H1 (cell line): ENCODE results near the gene ATP5MC3. TPM values are rescaled to one million over a fixed set of nuclear protein-coding genes. Genes with fewer than 3 reads are reported as not detected.

Experiments
- CTCF ChIA-PET: fragments of 300-600 bp; sonication (Branson Sonifier 250); formaldehyde crosslinking; loops from one replicate; lab custom pipeline; 2021; ENCODE audit not compliant: partially characterized antibody; lab: Charles Lee
- POLR2A ChIA-PET: fragments of 300-600 bp; sonication (Branson Sonifier 250); formaldehyde crosslinking; loops from one replicate; lab custom pipeline; 2021; ENCODE audit warnings: inconsistent platforms; ENCODE audit not compliant: partially characterized antibody; lab: Charles Lee
- DNase-seq, 2 experiments: peaks; one replicate each; pipeline versions ENCODE4 v3.0.0 to v3.0.0-alpha.2; 2010 to 2022; ENCODE audit warnings: low spot score in 2 of 2, low read depth in 1 of 2, mixed read lengths in 1 of 2
- FAIRE-seq: peaks from 2 replicates; lab custom pipeline; 2011; peaks lifted over from hg19 to GRCh38; lab: Jason Lieb, UNC
- H2AFZ ChIP-seq: 2 replicates; pipeline ENCODE4 v1.8.1; 2012; ENCODE audit warnings: low read length, inconsistent platforms
- H2AK5ac ChIP-seq: 2 replicates; pipeline ENCODE4 v1.6.1; 2013; ENCODE audit warnings: low read depth, low read length
- H2BK120ac ChIP-seq: replicated peaks from 2 replicates; pipeline ENCODE3; 2013; ENCODE audit warnings: low read depth, low read length, inconsistent platforms
- H2BK12ac ChIP-seq: 2 replicates; pipeline ENCODE4 v1.6.1; 2013; ENCODE audit warnings: low read depth, low read length
- H2BK15ac ChIP-seq: 2 replicates; pipeline ENCODE4 v1.6.1; 2013; ENCODE audit warnings: low read length
- H2BK20ac ChIP-seq: 2 replicates; pipeline ENCODE4 v1.6.1; 2013; ENCODE audit warnings: low read length
- H2BK5ac ChIP-seq: 2 replicates; pipeline ENCODE4 v1.6.1; 2013; ENCODE audit warnings: low read depth, low read length
- H3K14ac ChIP-seq: 2 replicates; pipeline ENCODE4 v1.6.1; 2013; ENCODE audit warnings: inconsistent platforms; ENCODE audit not compliant: insufficient read length
- H3K18ac ChIP-seq: 2 replicates; pipeline ENCODE4 v1.6.1; 2013; ENCODE audit warnings: low read length; ENCODE audit errors: extremely low read depth
- H3K23ac ChIP-seq: 2 replicates; pipeline ENCODE4 v1.6.1; 2013; ENCODE audit warnings: inconsistent platforms; ENCODE audit not compliant: insufficient read length
- H3K23me2 ChIP-seq: 2 replicates; pipeline ENCODE4 v1.6.1; 2013; ENCODE audit warnings: low read depth, low read length
- H3K27ac ChIP-seq: 2 replicates; pipeline ENCODE4 v1.6.1; 2011; ENCODE audit warnings: low read depth, low read length, inconsistent platforms
- H3K27me3 ChIP-seq, 4 experiments: replicated peaks in 1 of 4; 1 replicate in 1 of 4; 2 replicates in 3 of 4; pipeline versions ENCODE4 v1.6.1 to v1.8.1; 2011 to 2013; ENCODE audit warnings: low read length in 3 of 4, mild to moderate bottlenecking in 3 of 4, inconsistent platforms in 2 of 4, mixed read lengths in 2 of 4, moderate library complexity in 1 of 4; ENCODE audit not compliant: control insufficient read depth in 3 of 4, insufficient read depth in 3 of 4; ENCODE audit errors: extremely low read depth in 1 of 4
- H3K36me3 ChIP-seq, 4 experiments: 2 replicates each; pipeline versions ENCODE4 v1.6.1 to v1.8.1; 2011 to 2013; ENCODE audit warnings: mild to moderate bottlenecking in 4 of 4, low read length in 3 of 4, moderate library complexity in 2 of 4, control low read depth in 1 of 4, inconsistent platforms in 1 of 4; ENCODE audit not compliant: insufficient read depth in 4 of 4, control insufficient read depth in 2 of 4
- H3K4ac ChIP-seq: replicated peaks from 2 replicates; pipeline ENCODE3; 2013; ENCODE audit warnings: low read length, low read depth, mixed read lengths, inconsistent platforms; ENCODE audit not compliant: insufficient read length
- H3K4me1 ChIP-seq, 4 experiments: replicated peaks in 1 of 4; 1 replicate in 1 of 4; 2 replicates in 3 of 4; pipeline versions ENCODE4 v1.6.1 to v1.8.1; 2011 to 2013; ENCODE audit warnings: low read length in 3 of 4, inconsistent platforms in 2 of 4, mixed read lengths in 1 of 4; ENCODE audit not compliant: insufficient read depth in 4 of 4, control insufficient read depth in 3 of 4
- H3K4me2 ChIP-seq, 2 experiments: 2 replicates each; pipeline versions ENCODE4 v1.6.1 to v1.8.1; 2011 to 2013; ENCODE audit warnings: low read depth in 2 of 2, low read length in 2 of 2, control low read depth in 1 of 2, inconsistent platforms in 1 of 2, mild to moderate bottlenecking in 1 of 2; ENCODE audit not compliant: insufficient read depth in 1 of 2
- H3K4me3 ChIP-seq, 4 experiments: fragments of 200-600, 300-600 bp in 1 of 4; sonication (generic), shearing (Covaris generic), sonication (Bioruptor Twin) in 1 of 4; 2 replicates each; pipeline versions ENCODE4 v1.5.1 to v1.8.1; 2011 to 2016; ENCODE audit warnings: low read length in 4 of 4, low read depth in 3 of 4, control low read depth in 2 of 4, inconsistent platforms in 2 of 4, mild to moderate bottlenecking in 2 of 4, mixed read lengths in 1 of 4, moderate library complexity in 1 of 4; ENCODE audit not compliant: insufficient read depth in 2 of 4; ENCODE audit errors: extremely low read depth in 1 of 4
- H3K56ac ChIP-seq: replicated peaks from 2 replicates; pipeline ENCODE3; 2013; ENCODE audit warnings: low read depth, mild to moderate bottlenecking, mixed read lengths, low read length, inconsistent platforms; ENCODE audit not compliant: insufficient read length
- H3K79me1 ChIP-seq: 2 replicates; pipeline ENCODE4 v1.6.1; 2013; ENCODE audit warnings: low read depth, low read length, control low read depth
- H3K79me2 ChIP-seq, 2 experiments: 2 replicates each; pipeline versions ENCODE4 v1.6.1 to v1.8.1; 2012 to 2013; ENCODE audit warnings: low read length in 2 of 2, mild to moderate bottlenecking in 2 of 2, inconsistent platforms in 1 of 2; ENCODE audit not compliant: insufficient read depth in 2 of 2, control insufficient read depth in 1 of 2
- H3K9ac ChIP-seq, 4 experiments: replicated peaks in 1 of 4; 1 replicate in 1 of 4; 2 replicates in 3 of 4; pipeline versions ENCODE4 v1.6.1 to v1.8.1; 2011 to 2013; ENCODE audit warnings: low read depth in 3 of 4, low read length in 3 of 4, control low read depth in 2 of 4, mild to moderate bottlenecking in 2 of 4, moderate library complexity in 2 of 4, inconsistent platforms in 1 of 4; ENCODE audit errors: extremely low read depth in 1 of 4
- H3K9me3 ChIP-seq, 2 experiments: 2 replicates each; pipeline versions ENCODE4 v1.6.1 to v1.8.1; 2012 to 2013; ENCODE audit warnings: mild to moderate bottlenecking in 2 of 2, moderate library complexity in 2 of 2, control low read depth in 1 of 2, inconsistent platforms in 1 of 2, low read depth in 1 of 2, low read length in 1 of 2, mixed read lengths in 1 of 2; ENCODE audit not compliant: insufficient read depth in 2 of 2
- H4K20me1 ChIP-seq, 2 experiments: replicated peaks in 1 of 2; 2 replicates each; pipeline versions ENCODE3 to v1.8.1; 2011 to 2013; ENCODE audit warnings: inconsistent platforms in 2 of 2, low read length in 2 of 2, mild to moderate bottlenecking in 1 of 2; ENCODE audit not compliant: insufficient read depth in 2 of 2, control insufficient read depth in 1 of 2
- H4K5ac ChIP-seq: 2 replicates; pipeline ENCODE4 v1.6.1; 2013; ENCODE audit warnings: low read length, low read depth, mixed read lengths, inconsistent platforms; ENCODE audit not compliant: insufficient read length
- H4K8ac ChIP-seq: 2 replicates; pipeline ENCODE4 v1.8.0; 2013; ENCODE audit warnings: mild to moderate bottlenecking, moderate library complexity, low read length, inconsistent platforms; ENCODE audit not compliant: insufficient read depth; ENCODE audit errors: extremely low read depth
- H4K91ac ChIP-seq: replicated peaks from 2 replicates; pipeline ENCODE3; 2013; ENCODE audit warnings: low read length, mixed read lengths, inconsistent platforms; ENCODE audit not compliant: insufficient read length
- BACH1 ChIP-seq: IDR thresholded peaks from 2 replicates; pipeline ENCODE4 v1.6.1; 2012; ENCODE audit warnings: low read length, improper control_type of control experiment
- HDAC6 ChIP-seq: IDR thresholded peaks from one replicate; pipeline ENCODE4 v1.7.1; 2012; ENCODE audit warnings: low read depth, mild to moderate bottlenecking, inconsistent platforms, low read length, moderate library complexity
- POLR2AphosphoS5 ChIP-seq: IDR thresholded peaks from 2 replicates; pipeline ENCODE4 v1.6.1; 2011; ENCODE audit warnings: low read depth, low read length
- RBBP5 ChIP-seq: IDR thresholded peaks from 2 replicates; pipeline ENCODE4 v1.7.1; 2012; ENCODE audit warnings: low read depth, mild to moderate bottlenecking, inconsistent platforms, low read length, moderate library complexity, borderline replicate concordance
- RFX5 ChIP-seq: IDR thresholded peaks from 2 replicates; pipeline ENCODE4 v1.6.1; 2011; ENCODE audit warnings: low read depth, low read length, improper control_type of control experiment, borderline replicate concordance
- SRF ChIP-seq: IDR thresholded peaks from 2 replicates; pipeline ENCODE4 v1.6.1; 2011; ENCODE audit warnings: mild to moderate bottlenecking, low read depth, low read length, moderate library complexity
- polyA plus RNA-seq, 7 experiments: library from polyadenylated mRNA; depleted of rRNA in 3 of 7; stranded (reverse) in 5 of 7; unstranded in 2 of 7; fragments of >200 nt in 5 of 7; fragments of 200-250 nt in 2 of 7; gene quantifications; 1 replicate in 5 of 7; 2 replicates in 1 of 7; 4 replicates in 1 of 7; pipeline versions ENCODE4 v1.2.1 to v1.2.3, GENCODE V29; 2011 to 2013; ENCODE audit warnings: missing spikeins in 2 of 7, mixed read lengths in 2 of 7
- total RNA-seq: library from RNA; stranded (reverse); fragmentation: NEBNext Ultra II Directional; extraction: Animal tissue kit (Norgen Biotek cat#: 25700); gene quantifications from 2 replicates; pipeline ENCODE4 v1.2.1, GENCODE V29; 2021

The ATP5MC3 gene
- total and polyA plus RNA-seq, 2 of the 8 experiments (the other 6 are each of a cell fraction or from before 2014, with no cell fraction given): 320 to 856 TPM

- H2AK5ac ChIP-seq: no peak overlapping the region
- no peak overlapping the region for H2BK15ac ChIP-seq
- no peak overlapping the region for H3K56ac ChIP-seq
- H3K79me2 ChIP-seq: peaks cover 13 to 94% of the 10 kb centered on the region in 2 experiments
- H2BK12ac ChIP-seq: no peak overlapping the region
- ChIA-PET CTCF (interaction anchor here (0.8 kb wide), 1 partner anchor 9 kb away, joined by 3 read pairs; no protein-coding TSS in a partner anchor), POLR2A (no interaction called here)
- no peak overlapping the region for H2BK5ac ChIP-seq
- no peaks in the 10 kb centered on the region for H3K27me3 ChIP-seq
- H3K4ac ChIP-seq: no peak overlapping the region
- H3K4me1 ChIP-seq: peaks cover 0 to 4% (median 0%) of the 10 kb centered on the region in 4 experiments; a peak in 1 of 7 replicates
- peaks cover 3% of the 10 kb centered on the region; the same call in 1 of the 2 replicates for H3K79me1 ChIP-seq
- FAIRE-seq: no peak
- H2AFZ ChIP-seq: no peak overlapping the region
- no peak overlapping the region for H4K91ac ChIP-seq
- H3K14ac ChIP-seq: no peak overlapping the region
- no peak overlapping the region for H3K4me2 ChIP-seq
- H3K18ac ChIP-seq: no peak overlapping the region
- DNase-seq: no peak
- H3K23me2 ChIP-seq: no peaks in the 10 kb centered on the region
- H2BK20ac ChIP-seq: no peak overlapping the region
- no peak overlapping the region for H4K5ac ChIP-seq
- H3K36me3 ChIP-seq: peaks cover 0 to 7% (median 2%) of the 10 kb centered on the region in 4 experiments; a peak in 2 of 8 replicates
- H3K4me3 ChIP-seq: no peak overlapping the region
- H3K9ac ChIP-seq: no peak overlapping the region
- H3K27ac ChIP-seq: no peak overlapping the region
- H4K20me1 ChIP-seq: peaks cover 4 to 9% of the 10 kb centered on the region in 2 experiments
- H3K23ac ChIP-seq: no peak overlapping the region
- H3K9me3 ChIP-seq: no peaks in the 10 kb centered on the region
- no peak overlapping the region for H4K8ac ChIP-seq
- H2BK120ac ChIP-seq: no peak overlapping the region
- TF ChIP-seq SRF (no peak), RBBP5 (no peak), POLR2AphosphoS5 (no peak), RFX5 (no peak), HDAC6 (no peak), BACH1 (no peak)
Measured at GRCh38 chr2:175154661-175155082, 26.8 kb downstream of the ATP5MC3 start.
